GM12875 (cell line): Measurements from ENCODE around the gene TMEM221.

Experiments used
- H3K4me3 ChIP-seq: one replicate; pipeline ENCODE4 v1.5.1; 2011; ENCODE audit warnings: low read depth, low read length, control low read depth
- TF ChIP-seq, protein P1 (sequence below): IDR thresholded peaks from 2 replicates; pipeline ENCODE4 v1.5.1; 2011; ENCODE audit warnings: low read depth, mild to moderate bottlenecking, control low read depth, inconsistent platforms, low read length, moderate library complexity, borderline replicate concordance; ENCODE audit not compliant: insufficient read depth

The TMEM221 gene

DNA sequence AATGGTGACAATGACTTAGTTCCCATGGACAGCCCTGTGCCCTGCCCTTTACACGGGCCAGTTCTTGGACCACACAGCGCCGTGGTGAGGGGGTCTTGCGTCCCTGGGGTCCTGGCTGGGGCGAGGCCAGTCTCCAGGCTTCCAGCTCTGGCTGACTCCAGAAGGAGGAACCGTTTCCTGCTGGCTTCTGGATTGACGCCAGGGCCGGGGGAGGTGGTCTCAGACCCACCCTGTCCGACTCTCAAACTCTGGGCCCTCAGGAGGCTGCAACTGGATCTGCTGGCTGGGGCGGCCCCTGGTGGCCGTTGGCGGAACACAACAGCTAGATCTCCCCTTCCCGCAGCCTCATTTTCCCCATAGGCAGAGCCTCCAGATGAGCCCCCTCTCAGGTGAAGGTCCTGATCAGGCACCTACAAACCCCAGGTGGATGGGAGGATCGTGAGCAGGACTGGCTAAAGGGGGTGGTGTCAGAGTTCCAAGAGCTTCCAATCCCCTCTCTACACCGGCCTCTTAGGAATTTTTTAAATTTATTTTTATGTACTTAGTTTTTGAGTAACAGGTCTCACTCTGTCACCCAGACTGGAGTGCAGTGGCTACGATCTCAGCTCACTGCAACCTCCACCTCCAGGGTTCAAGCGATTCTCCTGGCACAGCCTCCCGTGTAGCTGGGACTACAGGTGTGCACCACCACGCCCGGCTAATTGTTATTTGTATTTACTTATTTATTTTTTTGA, 62.4 kb downstream of the TMEM221 start:
- H3K4me3 ChIP-seq, result no peak overlapping the region
- TF ChIP-seq, protein P1, sequence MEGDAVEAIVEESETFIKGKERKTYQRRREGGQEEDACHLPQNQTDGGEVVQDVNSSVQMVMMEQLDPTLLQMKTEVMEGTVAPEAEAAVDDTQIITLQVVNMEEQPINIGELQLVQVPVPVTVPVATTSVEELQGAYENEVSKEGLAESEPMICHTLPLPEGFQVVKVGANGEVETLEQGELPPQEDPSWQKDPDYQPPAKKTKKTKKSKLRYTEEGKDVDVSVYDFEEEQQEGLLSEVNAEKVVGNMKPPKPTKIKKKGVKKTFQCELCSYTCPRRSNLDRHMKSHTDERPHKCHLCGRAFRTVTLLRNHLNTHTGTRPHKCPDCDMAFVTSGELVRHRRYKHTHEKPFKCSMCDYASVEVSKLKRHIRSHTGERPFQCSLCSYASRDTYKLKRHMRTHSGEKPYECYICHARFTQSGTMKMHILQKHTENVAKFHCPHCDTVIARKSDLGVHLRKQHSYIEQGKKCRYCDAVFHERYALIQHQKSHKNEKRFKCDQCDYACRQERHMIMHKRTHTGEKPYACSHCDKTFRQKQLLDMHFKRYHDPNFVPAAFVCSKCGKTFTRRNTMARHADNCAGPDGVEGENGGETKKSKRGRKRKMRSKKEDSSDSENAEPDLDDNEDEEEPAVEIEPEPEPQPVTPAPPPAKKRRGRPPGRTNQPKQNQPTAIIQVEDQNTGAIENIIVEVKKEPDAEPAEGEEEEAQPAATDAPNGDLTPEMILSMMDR, result peak; percentile 96
